22Rv1 (cell line): Measurements from ENCODE around the gene GABPB2.

Source experiments
- ZFX ChIP-seq: fragments of 450-650 bp; IDR thresholded peaks from 2 replicates; pipeline ENCODE4 v1.6.1; 2017; ENCODE audit warnings: antibody characterized with exemption, borderline replicate concordance
- TF ChIP-seq, protein P1 (sequence below): fragments of 450-650 bp; IDR thresholded peaks from 2 replicates; pipeline ENCODE4 v1.5.1; 2017; ENCODE audit warnings: mild to moderate bottlenecking

- TF ChIP-seq, protein P1, sequence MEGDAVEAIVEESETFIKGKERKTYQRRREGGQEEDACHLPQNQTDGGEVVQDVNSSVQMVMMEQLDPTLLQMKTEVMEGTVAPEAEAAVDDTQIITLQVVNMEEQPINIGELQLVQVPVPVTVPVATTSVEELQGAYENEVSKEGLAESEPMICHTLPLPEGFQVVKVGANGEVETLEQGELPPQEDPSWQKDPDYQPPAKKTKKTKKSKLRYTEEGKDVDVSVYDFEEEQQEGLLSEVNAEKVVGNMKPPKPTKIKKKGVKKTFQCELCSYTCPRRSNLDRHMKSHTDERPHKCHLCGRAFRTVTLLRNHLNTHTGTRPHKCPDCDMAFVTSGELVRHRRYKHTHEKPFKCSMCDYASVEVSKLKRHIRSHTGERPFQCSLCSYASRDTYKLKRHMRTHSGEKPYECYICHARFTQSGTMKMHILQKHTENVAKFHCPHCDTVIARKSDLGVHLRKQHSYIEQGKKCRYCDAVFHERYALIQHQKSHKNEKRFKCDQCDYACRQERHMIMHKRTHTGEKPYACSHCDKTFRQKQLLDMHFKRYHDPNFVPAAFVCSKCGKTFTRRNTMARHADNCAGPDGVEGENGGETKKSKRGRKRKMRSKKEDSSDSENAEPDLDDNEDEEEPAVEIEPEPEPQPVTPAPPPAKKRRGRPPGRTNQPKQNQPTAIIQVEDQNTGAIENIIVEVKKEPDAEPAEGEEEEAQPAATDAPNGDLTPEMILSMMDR: no peak
- TF ChIP-seq ZFX: no peak
These were observed 100.6 kb downstream of the GABPB2 start for GRCh38 chr1:151171190-151171589.
